Prostate gland (tissue), 2 donors: ENCODE data around the gene VAV2. TPM values are rescaled to one million over a fixed set of nuclear protein-coding genes. Genes with fewer than 3 reads are reported as not detected.

Source experiments
- DNase-seq: peaks from one replicate; pipeline ENCODE4 v3.0.0-alpha.2; 2019; ENCODE audit warnings: low spot score
- H3K27ac ChIP-seq, 2 donors: fragments of 200-600 bp; sonication (generic); 2 replicates each; pipeline ENCODE4 v1.5.1; 2017 to 2019
- H3K27me3 ChIP-seq: fragments of 200-600 bp; sonication (generic); replicated peaks from 2 replicates; pipeline ENCODE4 v1.5.1; 2019; ENCODE audit not compliant: insufficient read depth
- H3K36me3 ChIP-seq, 2 donors: fragments of 200-600 bp; sonication (generic); 1 replicate in 1 of 2; 2 replicates in 1 of 2; pipeline versions ENCODE4 v1.5.1 to v1.8.1; 2017 to 2019
- H3K4me1 ChIP-seq: fragments of 200-600 bp; sonication (generic); replicated peaks from 2 replicates; pipeline ENCODE4 v1.5.1; 2019
- H3K4me3 ChIP-seq, 2 donors: fragments of 200-600 bp; sonication (generic); 2 replicates each; pipeline ENCODE4 v1.5.1; 2017 to 2019
- H3K9me3 ChIP-seq: fragments of 200-600 bp; sonication (generic); 2 replicates; pipeline ENCODE4 v1.5.1; 2017
- CTCF ChIP-seq, 4 experiments: fragments of 200-600 bp in 2 of 4; fragments of 450-650 bp in 2 of 4; sonication (generic) in 2 of 4; IDR thresholded peaks; 1 replicate in 3 of 4; 2 replicates in 1 of 4; pipeline ENCODE4 v1.5.1; 2016 to 2019; ENCODE audit warnings: antibody characterized with exemption in 4 of 4, mild to moderate bottlenecking in 2 of 4, moderate library complexity in 2 of 4
- POLR2A ChIP-seq: fragments of 450-650 bp; IDR thresholded peaks from one replicate; pipeline ENCODE4 v1.6.1; 2016; ENCODE audit warnings: antibody characterized with exemption, mild to moderate bottlenecking
- POLR2AphosphoS5 ChIP-seq: sonication (generic); formaldehyde crosslinking; IDR thresholded peaks from one replicate; pipeline ENCODE4 v1.6.1; 2017; ENCODE audit warnings: antibody characterized with exemption
- WGBS: methylation state at CpG from one replicate; pipeline ENCODE4 v1.1.5; 2018; 5-methylcytosine and 5-hydroxymethylcytosine counted together
- intact Hi-C: fragments of 100-400 bp; cut with DNase I; formaldehyde crosslinking; loops from one replicate; pipeline ENCODE4 v1.14.2; 2022
- total RNA-seq, 2 donors: library from RNA; depleted of rRNA; stranded (reverse); fragments of >200 nt; gene quantifications; one replicate each; pipeline ENCODE4 v1.1.0, GENCODE V29; 2016

Gene VAV2
- total RNA-seq, 2 donors from 2014 or later, result 13.5 to 19.5 TPM

GRCh38 chr9:133886563-133887501 lies 105.3 kb downstream of the VAV2 start:
- H3K4me1 ChIP-seq, result peaks cover 2% of the 10 kb centered on the region
- H3K36me3 ChIP-seq, result no peaks in the 10 kb centered on the region
- TF ChIP-seq POLR2A (no peak), POLR2AphosphoS5 (no peak), CTCF (IDR thresholded peaks at IDR 0.05) (no peak)
- intact Hi-C loops, result no loop called here
- 86% methylated on average over 13 of the region's 14 CpGs for WGBS
- no peaks in the 10 kb centered on the region for H3K27me3 ChIP-seq
- no peaks in the 10 kb centered on the region for H3K9me3 ChIP-seq
- H3K4me3 ChIP-seq, result no peak overlapping the region
- H3K27ac ChIP-seq, result no peak overlapping the region
- DNase-seq, result no peak

- no peak overlapping the region for H3K27ac ChIP-seq
- intact Hi-C loops, result no loop called here
- WGBS, result 91% methylated on average over 19 of the region's 19 CpGs
- no peak for DNase-seq
- TF ChIP-seq POLR2AphosphoS5 (no peak), POLR2A (no peak), CTCF (IDR thresholded peaks at IDR 0.05) (no peak)
- peaks cover 9% of the 10 kb centered on the region for H3K4me1 ChIP-seq
- H3K4me3 ChIP-seq, result no peak overlapping the region
- no peaks in the 10 kb centered on the region for H3K9me3 ChIP-seq
- H3K27me3 ChIP-seq, result no peaks in the 10 kb centered on the region
- H3K36me3 ChIP-seq, result no peaks in the 10 kb centered on the region
These were observed 107.0 kb downstream of the VAV2 start for GRCh38 chr9:133884907-133885744.

- DNase-seq, result no peak
- H3K27me3 ChIP-seq, result no peaks in the 10 kb centered on the region
- H3K36me3 ChIP-seq, result no peaks in the 10 kb centered on the region
- no peaks in the 10 kb centered on the region for H3K9me3 ChIP-seq
- 71% methylated on average over 19 of the region's 24 CpGs for WGBS
- peak overlapping the region; percentile 72 to 73 for H3K27ac ChIP-seq
- intact Hi-C loops, result no loop called here
- H3K4me3 ChIP-seq, result no peak overlapping the region
- TF ChIP-seq POLR2A, result no peak
- no peak for TF ChIP-seq CTCF (IDR thresholded peaks at IDR 0.05)
- TF ChIP-seq POLR2AphosphoS5, result no peak
- H3K4me1 ChIP-seq, result peaks cover 9% of the 10 kb centered on the region
These were observed 109.0 kb downstream of the VAV2 start for GRCh38 chr9:133882849-133883755.

GRCh38 chr9:133881671-133882381 lies 110.3 kb downstream of the VAV2 start:
- Histone ChIP-seq H3K27ac (peak overlapping the region; percentile 72 to 73), H3K4me1 (peaks cover 9% of the 10 kb centered on the region), H3K9me3 (no peaks in the 10 kb centered on the region), H3K36me3 (no peaks in the 10 kb centered on the region), H3K4me3 (no peak overlapping the region), H3K27me3 (no peaks in the 10 kb centered on the region)
- peak; percentile 70 for DNase-seq
- TF ChIP-seq POLR2AphosphoS5, result peak; percentile 65
- no peak for TF ChIP-seq CTCF (IDR thresholded peaks at IDR 0.05)
- WGBS, result 47% methylated on average over 24 of the region's 24 CpGs
- intact Hi-C loops, result no loop called here
